GM19328 (cell line): Measurements from ENCODE around the gene CARF.

Experiments used
- ATAC-seq: cut with Tn5 transposase; IDR thresholded peaks from one replicate; pipeline ENCODE4 v1.9.1; 2021; ENCODE audit warnings: mild to moderate bottlenecking, moderate library complexity; ENCODE audit not compliant: unreplicated experiment

Gene CARF

GRCh38 chr2:203018181-203018580 lies 106.1 kb downstream of the CARF start:
- no peak for ATAC-seq

GRCh38 chr2:203019142-203019541 lies 107.1 kb downstream of the CARF start:
- ATAC-seq: no peak

GRCh38 chr2:203021991-203022390 lies 109.9 kb downstream of the CARF start:
- no peak for ATAC-seq

- ATAC-seq: no peak
These were observed 110.7 kb downstream of the CARF start for GRCh38 chr2:203022751-203023150.

GRCh38 chr2:203025592-203025991 lies 113.5 kb downstream of the CARF start:
- no peak for ATAC-seq

GRCh38 chr2:203030545-203030944 lies 118.5 kb downstream of the CARF start:
- ATAC-seq: no peak

- ATAC-seq: no peak
These were observed 118.9 kb downstream of the CARF start for GRCh38 chr2:203030991-203031390.

GRCh38 chr2:203033395-203033794 lies 121.3 kb downstream of the CARF start:
- ATAC-seq: no peak

GRCh38 chr2:203035879-203036470 lies 123.9 kb downstream of the CARF start:
- ATAC-seq: no peak
